ENCODE results near the gene AP1M2.
"Not testable (repeated sequence)": the region's sequence is repeated elsewhere in the genome, so short reads cannot be mapped to it uniquely, and the experiment has no call there.

The AP1M2 gene

GRCh38 chr19:10533646-10534386 lies 53.3 kb downstream of the AP1M2 start:
- no peak for DNase-seq

GRCh38 chr19:10532457-10532856 lies 54.7 kb downstream of the AP1M2 start:
- no peak for DNase-seq

GRCh38 chr19:10526887-10527286 lies 60.2 kb downstream of the AP1M2 start:
- DNase-seq = not testable (repeated sequence)

- DNase-seq = no peak
These were observed 61.5 kb downstream of the AP1M2 start for GRCh38 chr19:10525636-10526035.

- no peak for DNase-seq
These were observed 63.9 kb downstream of the AP1M2 start for GRCh38 chr19:10523135-10523636.

All from activated CD4-positive, alpha-beta T cell treated with anti-CD3 and anti-CD28 coated beads, Interleukin-2, amount 50 U/mL, for 48 hours (primary cell).